Caco-2 (cell line): Measurements from ENCODE around the gene TNNI3K. TPM values are rescaled to one million over a fixed set of nuclear protein-coding genes. Genes with fewer than 3 reads are reported as not detected.

Source experiments
- BruUV-seq: library from RNA; stranded (reverse); fragments of 400-500 nt; replicated peaks from 2 replicates; lab custom pipeline; 2021; lab: Mats Ljungman, UMichigan
- CTCF ChIA-PET: fragments of 300-600 bp; sonication (Branson Sonifier 250); formaldehyde crosslinking; loops from one replicate; lab custom pipeline; 2022; ENCODE audit warnings: antibody characterized with exemption; lab: Charles Lee
- POLR2A ChIA-PET: fragments of 300-600 bp; sonication (Branson Sonifier 250); formaldehyde crosslinking; loops from one replicate; lab custom pipeline; 2022; ENCODE audit warnings: antibody characterized with exemption; lab: Charles Lee
- DNase-seq, 2 experiments: peaks; one replicate each; pipeline versions ENCODE4 v3.0.0 to v3.0.0-alpha.2; 2020 to 2022
- H3K27me3 ChIP-seq: replicated peaks from 2 replicates; pipeline ENCODE4 v1.6.0; 2011; ENCODE audit warnings: low read length; ENCODE audit not compliant: control insufficient read depth, insufficient read depth
- H3K36me3 ChIP-seq: 2 replicates; pipeline ENCODE4 v1.5.1; 2011; ENCODE audit warnings: low read length; ENCODE audit not compliant: control insufficient read depth, insufficient read depth
- H3K4me1 ChIP-seq: fragments of 250-450 bp; sonication (Bioruptor Pico); 2 replicates; pipeline ENCODE4 v1.5.1; 2020; ENCODE audit warnings: mild to moderate bottlenecking
- H3K4me3 ChIP-seq: 2 replicates; pipeline ENCODE4 v1.5.1; 2011; ENCODE audit warnings: low read depth, mild to moderate bottlenecking, control low read depth, low read length
- H3K9me3 ChIP-seq: fragments of 250-450 bp; sonication (Bioruptor Pico); 2 replicates; pipeline ENCODE4 v1.5.1; 2020; ENCODE audit warnings: mild to moderate bottlenecking, moderate library complexity
- H3K27ac Mint-ChIP-seq: one replicate; pipeline ENCODE4 v1.8.0; 2022; ENCODE audit warnings: mixed read lengths; ENCODE audit not compliant: unreplicated experiment
- H3K27me3 Mint-ChIP-seq: one replicate; pipeline ENCODE4 v1.8.0; 2022; ENCODE audit warnings: mixed read lengths; ENCODE audit not compliant: insufficient read depth, unreplicated experiment
- H3K36me3 Mint-ChIP-seq: one replicate; pipeline ENCODE4 v1.8.0; 2022; ENCODE audit warnings: mild to moderate bottlenecking, mixed read lengths; ENCODE audit not compliant: insufficient read depth, unreplicated experiment
- H3K4me1 Mint-ChIP-seq: one replicate; pipeline ENCODE4 v1.8.0; 2022; ENCODE audit warnings: low read depth, mixed read lengths; ENCODE audit not compliant: unreplicated experiment
- H3K4me3 Mint-ChIP-seq: one replicate; pipeline ENCODE4 v1.8.0; 2022; ENCODE audit warnings: mild to moderate bottlenecking, moderate library complexity, mixed read lengths; ENCODE audit not compliant: unreplicated experiment
- H3K9me3 Mint-ChIP-seq: one replicate; pipeline ENCODE4 v1.8.0; 2022; ENCODE audit warnings: mixed read lengths; ENCODE audit not compliant: unreplicated experiment
- CTCF ChIP-seq, 2 experiments: fragments of 200-600 bp in 1 of 2; IDR thresholded peaks; 1 replicate in 1 of 2; 2 replicates in 1 of 2; pipeline versions ENCODE4 v1.5.1 to v1.8.0; 2011 to 2022; ENCODE audit warnings: antibody characterized with exemption in 1 of 2, control low read depth in 1 of 2, inconsistent platforms in 1 of 2, low read depth in 1 of 2, low read length in 1 of 2, mild to moderate bottlenecking in 1 of 2, moderate library complexity in 1 of 2; ENCODE audit not compliant: insufficient read depth in 1 of 2, severe bottlenecking in 1 of 2, unreplicated experiment in 1 of 2
- intact Hi-C: fragments of 100-400 bp; cut with micrococcal nuclease; formaldehyde crosslinking; loops from one replicate; pipeline ENCODE4 v1.10.0; 2022; ENCODE audit not compliant: unreplicated experiment
- total RNA-seq: library from RNA; stranded (reverse); gene quantifications from 2 replicates; pipeline ENCODE4 v1.2.3, GENCODE V29; 2022

The TNNI3K gene
- total RNA-seq, 1 experiment from 2014 or later: not detected

GRCh38 chr1:74395571-74395970, 160.4 kb downstream of the TNNI3K start:
- H3K9me3 ChIP-seq: no peaks in the 10 kb centered on the region
- no peaks in the 10 kb centered on the region for H3K4me1 ChIP-seq
- ChIA-PET POLR2A (no interaction called here), CTCF (no interaction called here)
- Mint-ChIP-seq H3K27me3 (peaks cover 9% of the 10 kb centered on the region), H3K36me3 (no peaks in the 10 kb centered on the region), H3K4me3 (no peak overlapping the region), H3K9me3 (no peaks in the 10 kb centered on the region), H3K4me1 (no peaks in the 10 kb centered on the region), H3K27ac (no peak overlapping the region)
- H3K4me3 ChIP-seq: no peak overlapping the region
- BruUV-seq: no TSS peak
- no peaks in the 10 kb centered on the region for H3K27me3 ChIP-seq
- intact Hi-C loops: no loop called here
- no peaks in the 10 kb centered on the region for H3K36me3 ChIP-seq
- DNase-seq: no peak
- no peak for TF ChIP-seq CTCF (IDR thresholded peaks at IDR 0.05; ENCODE audit: insufficient read depth in 1 of 2, low read depth in 1 of 2, low read length in 1 of 2, severe bottlenecking in 1 of 2, unreplicated experiment in 1 of 2)

- no peak overlapping the region for H3K4me3 ChIP-seq
- no peak for TF ChIP-seq CTCF (IDR thresholded peaks at IDR 0.05; ENCODE audit: insufficient read depth in 1 of 2, low read depth in 1 of 2, low read length in 1 of 2, severe bottlenecking in 1 of 2, unreplicated experiment in 1 of 2)
- intact Hi-C loops: no loop called here
- Mint-ChIP-seq H3K4me1 (no peaks in the 10 kb centered on the region), H3K4me3 (no peak overlapping the region), H3K36me3 (no peaks in the 10 kb centered on the region), H3K27ac (no peak overlapping the region), H3K9me3 (no peaks in the 10 kb centered on the region), H3K27me3 (peaks cover 5% of the 10 kb centered on the region)
- DNase-seq: no peak
- CTCF ChIA-PET: no interaction called here
- H3K4me1 ChIP-seq: no peaks in the 10 kb centered on the region
- no TSS peak for BruUV-seq
- no peaks in the 10 kb centered on the region for H3K27me3 ChIP-seq
- no peaks in the 10 kb centered on the region for H3K9me3 ChIP-seq
- POLR2A ChIA-PET: no interaction called here
- H3K36me3 ChIP-seq: no peaks in the 10 kb centered on the region
Measured at GRCh38 chr1:74396462-74396861, 161.3 kb downstream of the TNNI3K start.

GRCh38 chr1:74396933-74397332, 161.7 kb downstream of the TNNI3K start:
- Mint-ChIP-seq H3K27ac (no peak overlapping the region), H3K9me3 (no peaks in the 10 kb centered on the region), H3K4me1 (no peaks in the 10 kb centered on the region), H3K36me3 (no peaks in the 10 kb centered on the region), H3K27me3 (peaks cover 3% of the 10 kb centered on the region), H3K4me3 (no peak overlapping the region)
- Histone ChIP-seq H3K36me3 (no peaks in the 10 kb centered on the region), H3K27me3 (no peaks in the 10 kb centered on the region), H3K4me1 (no peaks in the 10 kb centered on the region), H3K4me3 (no peak overlapping the region), H3K9me3 (no peaks in the 10 kb centered on the region)
- no peak for TF ChIP-seq CTCF (IDR thresholded peaks at IDR 0.05; ENCODE audit: insufficient read depth in 1 of 2, low read depth in 1 of 2, low read length in 1 of 2, severe bottlenecking in 1 of 2, unreplicated experiment in 1 of 2)
- BruUV-seq: no TSS peak
- CTCF ChIA-PET: no interaction called here
- DNase-seq: no peak
- intact Hi-C loops: no loop called here
- POLR2A ChIA-PET: no interaction called here
